Superior temporal gyrus (tissue), 1 donor: ENCODE results near the gene HMG20B.
"Not testable (repeated sequence)": the region's sequence is repeated elsewhere in the genome, so short reads cannot be mapped to it uniquely, and the experiment has no call there.

Source experiments
- DNase-seq: peaks from one replicate; pipeline ENCODE4 v3.0.0-alpha.2; 2016; ENCODE audit errors: extremely low spot score

Gene HMG20B

DNA sequence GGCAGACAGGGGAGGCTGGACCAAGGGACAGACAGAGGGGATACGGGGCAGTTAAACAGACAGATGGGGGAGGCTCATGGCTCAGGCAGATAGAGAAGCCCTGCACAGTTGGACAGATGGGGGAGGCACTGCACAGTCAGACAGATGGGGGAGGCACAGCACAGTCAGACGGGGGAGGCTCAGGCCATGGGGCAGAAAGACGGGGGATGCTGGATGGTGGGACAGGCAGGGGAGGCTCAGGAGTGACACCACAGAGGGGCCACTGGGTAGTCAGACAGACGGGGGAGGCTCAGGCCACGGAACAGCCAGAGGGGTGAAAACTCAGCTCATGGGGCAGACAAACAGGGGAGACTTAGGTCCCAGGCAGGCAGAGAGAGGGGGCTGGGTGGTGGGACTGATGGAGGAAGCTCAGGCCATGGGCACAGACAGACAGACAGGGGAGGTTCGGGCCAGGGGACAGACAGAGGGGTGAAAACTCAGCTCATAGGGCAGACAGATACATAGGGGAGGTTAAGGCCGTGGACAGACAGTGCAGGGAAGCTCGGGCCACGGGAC lies 16.2 kb upstream of the HMG20B start:
- no peak for DNase-seq

DNA sequence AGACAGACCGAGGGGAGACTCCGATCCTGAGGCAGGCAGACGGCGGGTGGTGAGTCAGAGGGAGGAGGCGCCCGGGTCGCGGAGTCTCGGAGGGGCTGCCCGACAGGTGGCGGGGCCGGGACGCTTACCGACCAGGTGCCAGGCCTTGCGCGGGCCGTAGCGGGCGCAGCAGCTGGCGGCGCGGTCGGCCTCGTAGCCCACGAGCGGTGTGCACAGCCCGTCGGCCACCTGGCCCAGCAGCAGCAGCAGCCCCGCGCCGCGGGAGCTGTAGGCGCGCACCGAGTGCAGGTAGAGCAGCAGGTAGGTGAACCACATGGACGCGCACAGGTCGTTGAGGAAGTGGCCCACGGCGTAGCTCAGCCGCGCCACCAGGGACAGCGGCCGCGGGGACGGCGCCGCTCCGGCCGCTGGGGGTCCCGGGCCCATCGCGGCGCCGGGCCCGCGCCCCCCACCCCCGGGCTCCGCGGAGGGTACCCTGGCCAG lies 15.7 kb upstream of the HMG20B start:
- no peak for DNase-seq

DNA sequence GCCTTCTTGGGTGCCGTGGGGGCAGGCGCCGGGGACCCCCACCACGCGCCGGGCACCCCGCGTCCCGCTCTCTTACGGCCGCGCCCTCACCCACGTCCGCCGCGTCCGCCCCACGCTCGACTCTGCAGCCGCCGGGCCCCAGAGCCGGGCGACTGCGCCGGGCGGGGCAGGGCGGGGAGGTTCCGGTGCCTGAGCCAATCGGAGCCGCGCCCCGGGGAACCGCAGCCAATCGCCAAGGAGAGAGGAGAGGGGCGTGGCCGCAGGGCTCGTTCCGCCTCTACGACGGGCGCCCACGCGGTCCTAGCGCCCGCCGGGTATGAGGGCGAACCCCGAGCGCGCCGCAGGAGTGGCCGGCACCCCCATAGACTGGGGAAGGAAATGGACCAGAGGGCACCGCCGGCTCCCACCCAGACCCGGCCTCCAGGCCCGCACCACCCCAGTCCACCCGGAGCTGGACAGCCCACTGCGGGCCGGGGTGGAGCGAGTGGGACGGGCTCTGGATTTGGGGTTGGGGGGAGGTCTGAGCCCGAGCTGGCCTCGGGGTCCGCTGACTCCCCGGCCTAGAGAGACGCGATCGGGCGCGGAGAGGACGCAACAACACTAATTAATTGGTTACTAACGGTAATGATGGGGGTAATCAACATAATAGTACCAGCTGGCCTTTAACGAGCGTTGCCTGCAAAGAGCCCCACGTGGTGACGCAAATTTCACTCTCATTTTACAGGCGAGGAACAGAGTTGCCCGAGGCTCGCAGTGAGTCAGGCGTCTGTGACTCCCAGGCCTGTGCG lies 15.1 kb upstream of the HMG20B start, which contains the start of gene MFSD12:
TSS of gene MFSD12 (minus strand) at position 126 of the 788 bp plus-strand sequence. CDS start 183 bp downstream, outside the sequence.
- peak; percentile 96 for DNase-seq

DNA sequence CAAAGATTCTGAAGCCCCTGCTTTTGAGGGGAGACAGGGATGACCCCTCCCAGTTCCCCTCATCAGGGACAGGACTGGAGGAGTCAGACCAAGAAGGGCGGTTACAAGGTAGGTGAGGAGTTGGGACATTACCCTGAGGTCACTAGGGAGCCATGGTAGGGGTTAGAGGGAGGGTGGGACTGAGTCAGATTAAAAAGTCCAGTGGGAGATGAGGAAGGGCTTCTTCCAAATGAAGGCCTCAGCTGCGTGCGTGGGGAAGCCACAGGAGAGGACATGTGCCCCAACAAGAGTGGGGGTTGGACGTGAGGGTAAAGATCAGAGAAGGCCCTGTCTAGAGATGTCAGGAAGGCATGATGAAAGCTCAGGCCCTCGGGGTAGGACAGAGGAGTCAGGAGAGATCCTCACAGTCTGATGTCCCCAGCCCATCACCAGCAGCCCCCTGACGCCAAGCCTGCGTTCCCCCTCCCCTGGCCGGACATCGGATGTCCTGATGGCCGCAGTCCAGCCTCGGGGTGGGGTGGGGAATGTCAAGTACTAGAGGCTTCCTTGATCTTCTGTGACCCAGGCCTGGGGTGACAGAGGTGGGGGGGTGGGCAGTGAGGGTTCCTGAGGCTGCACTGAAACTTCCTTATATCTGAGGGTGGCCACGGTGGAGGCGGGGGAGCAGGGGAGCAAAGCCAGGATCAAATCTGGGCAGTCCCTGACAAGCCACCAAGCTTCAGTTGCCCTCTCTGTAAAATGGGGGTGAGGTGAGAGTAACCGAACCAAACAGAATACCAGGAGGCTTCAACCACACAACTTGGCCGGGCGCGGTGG lies 8.8 kb upstream of the HMG20B start:
- no peak for DNase-seq

DNA sequence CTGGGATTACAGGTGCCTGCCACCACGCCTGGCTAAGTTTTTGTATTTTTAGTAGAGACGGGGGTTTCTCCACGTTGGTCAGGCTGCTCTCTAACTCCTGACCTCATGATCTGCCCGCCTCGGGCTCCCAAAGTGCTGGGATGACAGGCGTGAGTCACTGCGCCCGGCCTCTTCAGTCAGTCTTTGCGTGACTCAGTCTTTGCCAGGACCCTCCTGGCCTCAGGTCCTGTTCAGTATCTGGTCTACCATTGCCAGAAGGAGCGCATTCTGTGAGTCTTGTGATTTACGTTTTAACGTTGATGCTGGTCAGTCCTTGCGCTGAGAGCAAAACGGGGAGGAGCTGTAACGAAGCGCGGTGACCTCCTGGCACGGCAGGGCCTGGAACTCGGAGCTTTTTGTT lies 7.6 kb upstream of the HMG20B start:
- DNase-seq = no peak

DNA sequence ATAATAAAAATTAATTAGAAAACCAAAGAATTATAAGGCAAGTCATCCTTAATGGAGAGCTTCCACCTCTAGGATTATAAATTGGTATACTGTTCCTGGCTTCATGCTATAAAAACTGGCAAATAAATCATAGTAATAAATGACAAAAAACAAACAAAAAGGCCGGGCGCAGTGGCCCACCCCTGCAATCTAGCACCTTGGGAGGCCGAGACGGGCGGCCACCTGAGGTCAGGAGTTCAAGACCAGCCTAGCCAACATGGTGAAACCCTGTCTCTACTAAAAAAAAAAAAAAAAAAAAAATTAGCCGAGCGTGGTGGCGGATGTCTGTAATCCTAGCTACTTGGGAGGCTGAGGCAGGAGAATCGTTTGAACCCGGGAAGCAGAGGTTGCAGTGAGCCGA lies 2.7 kb upstream of the HMG20B start:
- peak; percentile 9 for DNase-seq

DNA sequence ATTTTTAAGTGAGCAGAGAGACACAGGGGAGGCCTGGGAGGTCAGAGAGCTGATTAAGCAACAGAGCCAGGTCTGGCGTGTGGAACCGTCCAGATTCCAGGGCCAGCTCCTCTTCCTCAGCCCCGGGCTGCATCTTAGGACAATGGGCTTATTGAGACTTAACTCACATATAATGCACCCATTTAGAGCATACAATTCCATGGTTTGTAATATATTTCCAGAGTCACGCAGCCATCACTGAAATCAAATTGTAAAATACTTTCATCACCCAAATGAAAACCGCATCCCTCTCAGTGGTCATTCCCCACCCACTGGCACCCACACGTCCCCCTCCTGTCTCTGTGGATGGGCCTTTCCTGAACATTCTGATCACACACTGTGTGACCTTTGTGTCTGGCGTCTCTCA lies 2.1 kb upstream of the HMG20B start:
- peak; percentile 89 for DNase-seq

DNA sequence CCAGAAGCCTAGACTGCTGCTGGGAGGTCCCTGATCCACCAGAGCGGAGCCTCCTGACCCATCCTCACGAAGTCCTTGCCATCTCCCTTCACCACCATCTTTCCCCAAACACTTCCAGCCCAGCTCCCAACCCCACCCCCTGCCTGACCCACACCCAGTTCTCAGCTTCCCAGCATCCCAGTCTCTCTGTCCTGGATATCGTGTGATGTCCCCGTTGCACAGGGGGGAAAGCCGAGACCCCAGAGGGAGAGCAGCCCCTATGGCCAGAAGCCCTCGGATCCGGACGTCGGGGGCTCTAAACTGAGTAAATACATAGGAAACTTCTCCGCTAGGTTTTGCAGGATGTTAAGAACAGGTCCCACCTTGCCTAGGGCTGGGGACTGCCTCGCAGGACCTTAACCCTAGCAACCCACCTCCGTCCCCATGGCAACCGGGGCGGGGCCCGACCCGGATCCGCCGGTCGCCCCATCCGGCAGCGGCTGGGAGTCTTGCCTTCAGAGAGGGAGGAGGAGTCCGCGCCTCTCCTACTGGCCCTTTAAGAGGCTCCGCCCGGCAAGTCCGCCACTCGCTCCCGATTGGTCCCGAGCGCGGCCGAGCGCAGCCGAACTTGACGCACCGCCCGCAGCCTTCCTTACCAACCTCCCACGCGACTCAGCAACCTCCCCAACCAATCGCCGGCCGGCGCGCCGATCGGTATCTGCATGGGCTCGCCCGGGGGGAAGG lies 451 bp upstream of the HMG20B start:
- DNase-seq = peak; percentile 99

DNA sequence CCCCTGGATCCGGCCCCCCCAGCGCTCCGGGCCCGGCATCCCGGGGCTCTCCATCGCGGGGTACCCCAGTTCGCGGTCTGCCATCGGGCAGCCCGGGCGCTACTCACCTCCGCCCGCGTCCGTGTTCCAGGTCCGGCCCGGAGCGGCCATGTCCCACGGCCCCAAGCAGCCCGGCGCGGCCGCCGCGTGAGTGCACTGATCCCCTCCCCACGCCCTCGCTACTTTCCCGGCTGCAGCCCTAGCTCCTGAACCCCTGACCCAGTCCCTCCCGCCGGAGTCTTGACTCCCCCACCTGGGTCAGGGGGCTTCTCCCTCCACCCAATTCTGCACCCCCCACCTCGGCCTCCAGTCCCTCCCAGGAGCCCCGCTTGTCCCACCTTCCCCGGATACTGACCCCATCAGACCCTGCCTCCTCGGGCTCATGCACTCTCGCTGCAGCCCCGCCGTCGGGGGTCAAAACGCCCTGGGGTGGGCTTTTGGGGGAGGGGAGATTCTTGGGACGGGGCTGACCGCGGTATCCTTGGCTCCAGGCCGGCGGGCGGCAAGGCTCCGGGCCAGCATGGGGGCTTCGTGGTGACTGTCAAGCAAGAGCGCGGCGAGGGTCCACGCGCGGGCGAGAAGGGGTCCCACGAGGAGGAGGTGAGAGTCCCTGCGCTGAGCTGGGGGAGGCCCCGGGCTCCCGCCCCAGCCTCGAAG lies 566 bp downstream of the HMG20B start:
- DNase-seq = no peak

DNA sequence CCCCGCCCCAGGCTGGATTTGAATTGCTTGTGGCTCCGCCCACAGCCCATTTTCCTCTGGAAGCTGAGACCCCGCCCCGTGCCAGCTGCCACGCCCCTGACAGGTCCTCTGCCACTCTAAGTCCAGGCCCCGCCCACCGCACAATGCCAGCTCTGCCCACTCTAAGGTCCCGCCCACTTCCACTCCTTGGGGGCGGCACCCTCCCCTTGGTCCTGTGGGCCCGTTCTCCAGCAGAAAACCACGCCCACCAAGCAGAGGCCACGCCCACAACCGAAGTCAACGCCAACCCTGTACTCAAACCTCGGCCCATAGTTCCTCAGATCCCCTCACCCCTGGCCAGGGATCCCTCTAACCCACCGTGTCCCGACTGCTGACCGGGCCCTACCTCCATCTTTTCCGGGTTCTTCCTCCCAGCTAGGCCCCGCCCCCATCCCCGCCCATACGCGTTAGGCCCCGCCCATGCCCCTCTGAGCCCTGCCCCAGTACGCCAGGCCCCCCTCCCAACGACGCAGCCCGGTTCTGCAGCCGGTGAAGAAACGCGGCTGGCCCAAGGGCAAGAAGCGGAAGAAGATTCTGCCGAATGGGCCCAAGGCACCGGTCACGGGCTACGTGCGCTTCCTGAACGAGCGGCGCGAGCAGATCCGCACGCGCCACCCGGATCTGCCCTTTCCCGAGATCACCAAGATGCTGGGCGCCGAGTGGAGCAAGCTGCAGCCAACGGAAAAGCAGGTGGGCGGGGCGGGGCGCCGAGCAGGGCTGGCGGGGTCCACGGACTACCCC lies 1.3 kb downstream of the HMG20B start:
- peak; percentile 38 for DNase-seq

DNA sequence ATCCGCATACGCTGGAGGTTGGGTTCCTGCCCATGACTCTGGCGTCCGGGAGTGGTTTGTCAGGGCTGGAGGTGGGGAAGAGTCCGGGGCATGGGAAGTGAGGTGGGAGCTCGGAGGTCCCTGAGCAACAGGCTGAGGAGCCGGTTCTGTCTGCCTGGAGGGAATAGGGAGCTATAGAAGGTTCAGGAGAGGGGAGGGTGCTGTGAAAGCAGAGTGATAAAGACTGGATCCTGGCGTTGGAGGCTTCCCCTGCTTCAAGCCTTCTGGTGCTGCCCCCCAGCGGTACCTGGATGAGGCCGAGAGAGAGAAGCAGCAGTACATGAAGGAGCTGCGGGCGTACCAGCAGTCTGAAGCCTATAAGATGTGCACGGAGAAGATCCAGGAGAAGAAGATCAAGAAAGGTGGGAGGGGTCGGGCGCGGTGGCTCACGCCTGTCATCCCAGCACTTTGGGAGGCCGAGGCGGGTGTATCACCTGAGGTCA lies 2.6 kb downstream of the HMG20B start:
- DNase-seq = no peak

DNA sequence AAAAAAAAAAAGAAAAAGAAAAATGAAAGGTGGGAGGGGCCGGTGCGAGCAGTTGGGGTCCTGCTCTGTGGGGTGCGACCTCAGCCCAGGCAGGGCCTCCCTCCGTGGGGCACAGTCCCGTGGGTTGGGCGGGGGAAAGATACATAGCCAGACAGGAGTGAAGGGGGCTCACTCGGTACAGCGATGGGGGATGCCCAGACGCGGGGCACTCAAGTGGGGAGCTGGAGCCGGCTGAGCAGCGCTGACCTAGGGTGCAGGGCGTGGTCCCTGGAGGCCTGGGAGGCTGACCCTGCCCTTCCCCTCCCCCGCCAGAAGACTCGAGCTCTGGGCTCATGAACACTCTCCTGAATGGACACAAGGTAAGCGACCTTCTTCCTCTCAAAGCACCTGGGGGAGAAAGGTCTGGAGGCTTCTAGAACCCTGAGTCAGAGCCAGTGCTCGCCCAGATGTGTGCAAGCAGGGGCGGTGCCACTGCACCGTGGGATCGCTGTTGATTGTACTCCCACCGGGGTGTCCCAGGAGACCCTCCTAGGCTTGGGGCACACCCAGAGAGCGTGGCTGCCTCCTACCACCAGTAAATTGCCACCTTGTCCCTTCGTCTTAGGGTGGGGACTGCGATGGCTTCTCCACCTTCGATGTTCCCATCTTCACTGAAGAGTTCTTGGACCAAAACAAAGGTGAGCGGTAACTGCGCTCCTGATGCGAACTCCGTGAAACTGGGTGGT lies 3.4 kb downstream of the HMG20B start:
- no peak for DNase-seq

DNA sequence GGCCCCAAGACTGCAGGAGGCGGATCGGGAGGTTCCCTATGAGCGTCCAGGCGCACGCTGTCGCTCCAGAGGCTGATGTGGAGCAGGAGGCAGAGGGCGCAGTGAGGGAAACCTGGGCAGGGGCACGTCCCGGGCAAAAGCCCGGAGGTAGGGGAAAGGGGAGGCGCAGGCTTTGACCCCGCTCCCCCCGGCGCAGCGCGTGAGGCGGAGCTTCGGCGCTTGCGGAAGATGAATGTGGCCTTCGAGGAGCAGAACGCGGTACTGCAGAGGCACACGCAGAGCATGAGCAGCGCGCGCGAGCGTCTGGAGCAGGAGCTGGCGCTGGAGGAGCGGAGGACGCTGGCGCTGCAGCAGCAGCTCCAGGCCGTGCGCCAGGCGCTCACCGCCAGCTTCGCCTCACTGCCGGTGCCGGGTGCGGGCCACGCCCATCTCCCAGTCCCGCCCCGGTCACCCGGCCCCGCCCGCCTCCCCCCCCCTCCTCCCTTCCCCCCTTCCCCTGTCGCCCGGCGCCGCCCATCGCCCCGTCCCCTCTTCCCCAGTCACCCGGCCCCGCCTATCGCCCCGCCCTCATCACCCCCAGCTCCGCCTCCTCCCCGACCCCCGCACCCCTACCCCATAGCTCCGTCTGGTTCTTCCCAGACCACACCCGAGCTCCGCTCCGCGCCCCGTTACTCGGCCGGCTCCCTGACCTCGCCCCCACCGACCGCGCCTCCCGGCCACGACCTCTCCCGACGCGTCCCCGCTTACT lies 4.1 kb downstream of the HMG20B start:
- DNase-seq = peak; percentile 57

DNA sequence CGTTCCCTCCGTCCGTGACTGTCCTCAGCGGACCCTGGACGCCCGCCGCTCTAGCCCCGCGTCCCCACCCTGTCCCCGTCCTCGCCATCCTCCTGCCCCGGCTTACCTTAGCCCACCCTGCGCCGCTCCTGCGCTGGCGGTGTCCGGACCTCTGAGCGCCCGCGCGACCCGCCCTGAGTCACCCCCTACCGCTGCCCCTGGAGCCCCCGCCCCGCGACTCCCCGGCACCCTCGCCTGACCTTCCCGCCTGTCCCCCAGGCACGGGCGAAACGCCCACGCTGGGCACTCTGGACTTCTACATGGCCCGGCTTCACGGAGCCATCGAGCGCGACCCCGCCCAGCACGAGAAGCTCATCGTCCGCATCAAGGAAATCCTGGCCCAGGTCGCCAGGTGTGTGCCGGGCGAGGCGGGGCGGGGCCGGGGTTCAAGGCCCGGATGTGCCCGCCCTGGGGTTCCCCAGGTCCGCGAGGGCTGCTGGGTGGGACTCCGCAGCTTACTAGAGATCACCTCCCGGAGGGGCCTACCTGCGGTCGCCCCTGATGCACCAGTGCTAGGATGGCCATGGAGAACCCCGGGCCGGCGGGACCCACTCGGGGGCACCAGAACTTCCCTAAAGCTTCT lies 5.1 kb downstream of the HMG20B start:
- no peak for DNase-seq

DNA sequence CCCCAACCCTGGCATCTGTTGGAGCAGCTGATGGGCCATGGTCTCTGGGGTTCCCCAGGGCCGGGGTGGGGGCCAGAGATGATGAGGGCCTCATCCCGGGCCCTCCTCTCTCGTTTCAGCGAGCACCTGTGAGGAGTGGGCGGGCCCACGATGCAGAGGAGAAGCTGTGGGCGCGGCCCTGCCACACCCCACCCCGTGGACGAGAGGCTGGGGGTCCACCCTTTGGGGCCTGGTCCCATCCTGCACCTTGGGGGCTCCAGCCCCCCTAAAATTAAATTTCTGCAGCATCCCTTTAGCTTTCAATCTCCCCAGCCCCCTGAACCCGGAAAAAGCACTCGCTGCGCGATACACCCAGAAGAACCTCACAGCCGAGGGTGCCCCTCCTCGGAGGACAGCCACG lies 5.6 kb downstream of the HMG20B start:
- no peak for DNase-seq

DNA sequence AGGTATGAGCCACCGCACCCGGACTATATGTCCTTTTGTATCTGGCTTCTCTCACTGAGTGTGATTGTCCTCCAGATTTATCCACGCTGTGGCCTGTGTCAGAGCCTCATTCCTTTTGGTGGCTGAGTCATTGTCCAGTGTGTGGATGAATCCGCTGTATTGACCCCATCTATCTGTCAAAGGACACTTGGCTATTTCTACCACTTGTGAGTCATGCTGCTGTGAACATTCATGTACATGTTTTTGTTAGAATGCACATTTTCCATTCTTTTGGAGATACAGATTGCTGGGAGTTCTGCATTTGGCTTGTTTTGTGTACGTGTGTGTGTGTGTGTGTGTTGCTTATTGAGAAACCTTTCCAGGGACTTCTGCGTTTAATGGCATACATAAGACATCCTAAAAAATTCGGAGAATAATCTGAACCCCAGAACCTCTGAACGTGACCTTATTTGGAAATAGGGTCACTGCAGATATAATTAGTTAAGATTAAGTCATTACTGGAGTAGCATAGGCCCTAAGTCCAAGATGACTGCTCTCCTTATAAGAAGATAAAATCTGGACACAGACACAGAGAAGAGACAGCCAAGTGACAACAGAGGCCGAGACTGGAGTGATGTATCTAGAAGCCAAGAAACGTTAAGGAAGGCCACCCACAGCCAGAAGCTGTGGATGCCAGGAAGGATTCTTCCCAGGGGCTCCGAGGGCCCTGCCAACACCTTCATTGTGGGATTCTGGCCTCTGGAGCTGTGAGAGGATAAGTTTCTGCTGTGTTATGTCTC lies 7.6 kb downstream of the HMG20B start:
- DNase-seq = peak; percentile 27

DNA sequence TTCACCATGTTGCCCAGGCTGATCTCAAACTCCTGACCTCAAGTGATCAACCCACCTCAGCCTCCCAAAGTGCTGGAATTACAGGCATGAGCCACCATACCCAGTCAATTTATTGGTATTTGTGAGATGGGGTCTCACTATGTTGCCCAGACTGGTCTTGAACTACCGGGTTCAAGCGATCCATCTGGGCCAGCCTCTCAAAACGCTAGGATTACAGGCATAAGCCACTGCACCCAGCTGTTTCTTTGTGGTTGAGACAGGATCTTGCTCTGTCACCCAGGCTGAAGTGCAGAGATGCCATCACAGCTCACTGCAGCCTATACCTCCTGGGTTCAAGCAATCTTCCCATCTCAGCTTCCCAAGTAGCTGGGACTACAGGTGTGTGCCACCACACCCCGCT lies 9.0 kb downstream of the HMG20B start:
- not testable (repeated sequence) for DNase-seq
